Activated naive CD8-positive, alpha-beta T cell treated with anti-CD3 and anti-CD28 coated beads, Interleukin-2, amount 50 U/mL, for 16 hours (primary cell): Measurements from ENCODE around the gene XKR7.
"Not testable (repeated sequence)": the region's sequence is repeated elsewhere in the genome, so short reads cannot be mapped to it uniquely, and the experiment has no call there.

ENCODE experiments used
- DNase-seq: peaks from one replicate; pipeline ENCODE4 v3.0.0-alpha.2; 2020; ENCODE audit warnings: low read depth, low spot score

Gene XKR7

GRCh38 chr20:32012159-32012688, 44.3 kb downstream of the XKR7 start:
- no peak for DNase-seq

GRCh38 chr20:32013326-32013725, 45.4 kb downstream of the XKR7 start:
- no peak for DNase-seq

- DNase-seq: no peak
These were observed 49.8 kb downstream of the XKR7 start for GRCh38 chr20:32017711-32018251.

- DNase-seq: no peak
These were observed 50.6 kb downstream of the XKR7 start for GRCh38 chr20:32018269-32019155.

- no peak for DNase-seq
These were observed 51.2 kb downstream of the XKR7 start for GRCh38 chr20:32019156-32019510.

- no peak for DNase-seq
These were observed 51.9 kb downstream of the XKR7 start for GRCh38 chr20:32019563-32020463.

- no peak for DNase-seq
These were observed 53.1 kb downstream of the XKR7 start for GRCh38 chr20:32021091-32021490.

- DNase-seq: no peak
These were observed 56.8 kb downstream of the XKR7 start for GRCh38 chr20:32024683-32025295.

- DNase-seq: no peak
These were observed 59.7 kb downstream of the XKR7 start for GRCh38 chr20:32027643-32028042.

- DNase-seq: no peak
These were observed 60.9 kb downstream of the XKR7 start for GRCh38 chr20:32028647-32029372.

GRCh38 chr20:32029561-32029960, 61.6 kb downstream of the XKR7 start:
- DNase-seq: no peak

- no peak for DNase-seq
These were observed 63.3 kb downstream of the XKR7 start for GRCh38 chr20:32031007-32031958.

GRCh38 chr20:32033316-32033715, 65.4 kb downstream of the XKR7 start:
- DNase-seq: no peak

GRCh38 chr20:32033721-32034120, 65.8 kb downstream of the XKR7 start:
- not testable (repeated sequence) for DNase-seq

GRCh38 chr20:32034581-32035425, 66.9 kb downstream of the XKR7 start:
- DNase-seq: no peak

- DNase-seq: no peak
These were observed 67.5 kb downstream of the XKR7 start for GRCh38 chr20:32035426-32035779.

- no peak for DNase-seq
These were observed 68.3 kb downstream of the XKR7 start for GRCh38 chr20:32036252-32036651.

GRCh38 chr20:32036716-32037485, 69.0 kb downstream of the XKR7 start:
- no peak for DNase-seq
